IMR-90 (cell line): ENCODE data around the gene ANKRD33B.

Experiments used
- BHLHE40 ChIP-seq: fragments of 150-350 bp; IDR thresholded peaks from 2 replicates; pipeline ENCODE4 v1.6.1; 2016; ENCODE audit warnings: mild to moderate bottlenecking, low read depth, low read length
- CEBPB ChIP-seq: IDR thresholded peaks from 2 replicates; pipeline ENCODE4 v1.6.1; 2012; ENCODE audit warnings: low read depth, low read length, improper control_type of control experiment
- CTCF ChIP-seq: conservative IDR thresholded peaks from 2 replicates; pipeline ENCODE4 v1.5.1; 2012; ENCODE audit warnings: mild to moderate bottlenecking, low read depth, low read length, improper control_type of control experiment
- ELK1 ChIP-seq: fragments of 150-350 bp; IDR thresholded peaks from 2 replicates; pipeline ENCODE4 v1.6.1; 2016; ENCODE audit warnings: low read depth, mild to moderate bottlenecking, low read length, moderate library complexity, borderline replicate concordance
- FOS ChIP-seq: fragments of 150-350 bp; IDR thresholded peaks from 2 replicates; pipeline ENCODE4 v1.6.1; 2016; ENCODE audit warnings: low read depth, low read length
- MAFK ChIP-seq: IDR thresholded peaks from 2 replicates; pipeline ENCODE4 v1.6.1; 2012; ENCODE audit warnings: low read depth, low read length, improper control_type of control experiment
- MAZ ChIP-seq: IDR thresholded peaks from 2 replicates; pipeline ENCODE4 v1.6.1; 2012; ENCODE audit warnings: low read depth, mild to moderate bottlenecking, low read length, improper control_type of control experiment, moderate library complexity, borderline replicate concordance
- NFE2L2 ChIP-seq: fragments of 150-350 bp; IDR thresholded peaks from 2 replicates; pipeline ENCODE4 v1.6.1; 2016; ENCODE audit warnings: low read depth, mild to moderate bottlenecking, low read length
- POLR2A ChIP-seq: IDR thresholded peaks from 2 replicates; pipeline ENCODE4 v1.6.1; 2012; ENCODE audit warnings: mild to moderate bottlenecking, low read depth, low read length
- RAD21 ChIP-seq: IDR thresholded peaks from 2 replicates; pipeline ENCODE4 v1.6.1; 2012; ENCODE audit warnings: low read length, improper control_type of control experiment
- RCOR1 ChIP-seq: IDR thresholded peaks from 2 replicates; pipeline ENCODE4 v1.6.1; 2012; ENCODE audit warnings: mild to moderate bottlenecking, low read length, improper control_type of control experiment; ENCODE audit not compliant: insufficient replicate concordance
- RFX5 ChIP-seq: IDR thresholded peaks from 2 replicates; pipeline ENCODE4 v1.8.0; 2012; ENCODE audit warnings: low read depth, mild to moderate bottlenecking, low read length, moderate library complexity
- SMC3 ChIP-seq: fragments of 150-350 bp; IDR thresholded peaks from 2 replicates; pipeline ENCODE4 v1.6.1; 2016; ENCODE audit warnings: low read depth, mild to moderate bottlenecking, antibody characterized with exemption, low read length, moderate library complexity
- USF2 ChIP-seq: fragments of 150-350 bp; IDR thresholded peaks from 2 replicates; pipeline ENCODE4 v1.6.1; 2017; ENCODE audit warnings: mild to moderate bottlenecking, antibody characterized with exemption, low read length, low read depth

- TF ChIP-seq CTCF (no peak), SMC3 (no peak), POLR2A (no peak), RAD21 (peak; percentile 24; the same call in 1 of the 2 replicates), BHLHE40 (peak; percentile 92), CEBPB (peak; percentile 91), ELK1 (no peak), RFX5 (no peak), MAZ (0 out of 2 replicates have a peak, but pooled peaks have one; percentile 23), NFE2L2 (no peak), RCOR1 (no peak), FOS (peak; percentile 82), MAFK (peak; percentile 51; the same call in 1 of the 2 replicates), USF2 (peak; percentile 63)
Measured at GRCh38 chr5:10702040-10702629, 138.3 kb downstream of the ANKRD33B start.
